HepG2 (cell line): ENCODE measurements around the gene MBD3L5. TPM values are rescaled to one million over a fixed set of nuclear protein-coding genes. Genes with fewer than 3 reads are reported as not detected.

Source experiments
- ARNT2 ChIP-seq: sonication (generic); formaldehyde crosslinking; IDR thresholded peaks from 2 replicates; pipeline ENCODE4 v1.8.0; 2022; ENCODE audit warnings: mild to moderate bottlenecking, low read depth, missing genetic modification reagents, moderate library complexity
- EZH2 ChIP-seq: conservative IDR thresholded peaks from 2 replicates; pipeline ENCODE4 v1.6.1; 2012; ENCODE audit warnings: mild to moderate bottlenecking, low read depth, low read length, moderate library complexity
- HDAC2 ChIP-seq: sonication (generic); formaldehyde crosslinking; IDR thresholded peaks from 2 replicates; pipeline ENCODE4 v1.4.0; 2020; ENCODE audit warnings: missing genetic modification reagents
- HNRNPL ChIP-seq: fragments of 200-400 bp; formaldehyde crosslinking; IDR thresholded peaks from 2 replicates; pipeline ENCODE4 v1.6.1; 2017; ENCODE audit warnings: mild to moderate bottlenecking, low read depth, low read length
- ISL2 ChIP-seq: sonication (generic); formaldehyde crosslinking; IDR thresholded peaks from 2 replicates; pipeline ENCODE4 v1.5.0; 2020; ENCODE audit warnings: missing genetic modification reagents
- NR2F2 ChIP-seq: IDR thresholded peaks from 2 replicates; pipeline ENCODE4 v1.6.1; 2012; ENCODE audit warnings: low read depth, inconsistent platforms, borderline replicate concordance
- RBAK ChIP-seq: sonication (generic); formaldehyde crosslinking; IDR thresholded peaks from 2 replicates; pipeline ENCODE4 v1.5.1; 2020; ENCODE audit warnings: mild to moderate bottlenecking, missing genetic modification reagents
- SALL2 ChIP-seq: sonication (generic); formaldehyde crosslinking; IDR thresholded peaks from 2 replicates; pipeline ENCODE4 v1.8.1; 2023; ENCODE audit warnings: mild to moderate bottlenecking, missing genetic modification reagents, inconsistent platforms
- ZFP41 ChIP-seq: sonication (generic); formaldehyde crosslinking; IDR thresholded peaks from 2 replicates; pipeline ENCODE4 v1.4.0; 2020; ENCODE audit warnings: mild to moderate bottlenecking, missing genetic modification reagents, borderline replicate concordance
- ZFYVE20 ChIP-seq: sonication (generic); formaldehyde crosslinking; IDR thresholded peaks from 2 replicates; pipeline ENCODE4 v1.8.0; 2023; ENCODE audit warnings: low read depth, mild to moderate bottlenecking, moderate library complexity, missing genetic modification reagents, borderline replicate concordance
- ZNF251 ChIP-seq: sonication (generic); formaldehyde crosslinking; IDR thresholded peaks from 2 replicates; pipeline ENCODE4 v1.9.0; 2021; ENCODE audit warnings: mild to moderate bottlenecking, missing genetic modification reagents
- ZNF282 ChIP-seq: fragments of 450-650 bp; IDR thresholded peaks from 2 replicates; pipeline ENCODE4 v1.6.1; 2018; ENCODE audit not compliant: partially characterized antibody
- ZNF460 ChIP-seq: sonication (generic); formaldehyde crosslinking; IDR thresholded peaks from 2 replicates; pipeline ENCODE4 v1.5.1; 2020; ENCODE audit warnings: missing genetic modification reagents, mild to moderate bottlenecking, borderline replicate concordance
- ZNF792 ChIP-seq: IDR thresholded peaks from 2 replicates; pipeline ENCODE4 v1.6.1; 2016
- polyA plus RNA-seq, 8 experiments: library from polyadenylated mRNA; depleted of rRNA in 3 of 8; stranded (reverse) in 7 of 8; unstranded in 1 of 8; fragments of >200 nt; fragmentation: Illumina TruSeq in 4 of 8; extraction: Trizol in 4 of 8; gene quantifications; 2 replicates each; pipeline versions ENCODE4 v1.2.1 to v1.2.3, GENCODE V29; 2011 to 2016; ENCODE audit warnings: low read depth in 4 of 8, missing spikeins in 1 of 8, mixed read lengths in 1 of 8; ENCODE audit not compliant: insufficient read depth in 1 of 8
- total RNA-seq, 5 experiments: library from RNA; depleted of rRNA; stranded (reverse); fragments of >200 nt; fragmentation: Illumina TruSeq; extraction: Trizol; gene quantifications; 2 replicates each; pipeline ENCODE4 v1.2.3, GENCODE V29; 2016; ENCODE audit warnings: low read depth in 1 of 5
- TF ChIP-seq, protein P1 (sequence below): sonication (generic); formaldehyde crosslinking; IDR thresholded peaks from 2 replicates; pipeline ENCODE4; 2020; ENCODE audit warnings: missing genetic modification reagents, mild to moderate bottlenecking, borderline replicate concordance
- TF ChIP-seq, protein P2 (sequence below): sonication (generic); formaldehyde crosslinking; IDR thresholded peaks from 2 replicates; pipeline ENCODE4 v1.4.0; 2020; ENCODE audit warnings: missing genetic modification reagents, borderline replicate concordance
- TF ChIP-seq, protein P3 (sequence below): sonication (generic); formaldehyde crosslinking; conservative IDR thresholded peaks from 2 replicates; pipeline ENCODE4 v1.4.0; 2020; ENCODE audit warnings: missing genetic modification reagents
- TF ChIP-seq, protein P4 (sequence below): sonication (generic); formaldehyde crosslinking; IDR thresholded peaks from 2 replicates; pipeline ENCODE4 v1.8.1; 2023; ENCODE audit warnings: mild to moderate bottlenecking, moderate library complexity, missing genetic modification reagents

MBD3L5 gene
- total and polyA plus RNA-seq, 2 of the 13 experiments (the other 11 are each of a cell fraction or from before 2014, with no cell fraction given), result not detected

DNA sequence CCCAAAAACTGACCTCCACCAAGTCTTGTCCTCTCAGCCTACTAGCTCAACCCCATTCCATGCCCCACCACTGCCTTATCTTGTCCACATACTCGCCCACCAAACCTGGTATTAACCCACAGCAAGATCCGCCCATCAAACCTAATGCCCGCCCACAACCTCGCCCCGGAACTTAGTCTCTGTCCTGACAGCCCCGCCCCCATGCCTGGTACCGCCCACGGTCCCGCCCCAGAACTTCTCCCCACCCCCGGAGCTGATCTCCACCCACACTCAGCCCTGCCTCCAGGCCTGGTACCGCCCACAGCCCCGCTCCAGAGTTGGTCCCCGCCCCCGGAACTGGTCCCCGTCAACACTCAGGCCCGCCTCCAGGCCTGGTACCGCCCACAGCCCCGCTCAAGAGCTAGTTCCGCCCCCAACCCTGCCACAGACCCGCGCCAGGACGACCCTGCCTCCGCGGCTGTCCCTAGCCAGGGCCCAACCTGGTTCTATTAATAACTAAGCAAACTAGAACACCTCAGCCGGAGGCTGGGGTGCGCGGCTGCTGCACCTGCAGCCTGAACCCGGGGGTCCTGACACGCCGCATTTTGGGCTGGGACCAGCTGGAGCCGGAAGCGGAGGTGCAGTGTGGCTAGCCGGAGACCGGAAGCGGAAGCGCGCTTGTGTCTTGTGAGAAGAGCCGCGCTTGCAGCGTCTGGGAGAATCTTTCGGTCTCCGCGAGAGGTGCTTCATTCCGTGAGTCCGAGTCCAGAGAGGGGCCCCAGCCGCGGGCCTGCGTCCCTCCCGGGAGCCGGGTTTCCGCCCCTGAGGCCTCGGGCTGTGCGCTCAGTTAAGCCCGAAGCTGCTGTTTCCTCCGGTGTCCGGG, 38.9 kb downstream of the MBD3L5 start, which contains the start of gene ZNF557 (continued):
- TF ChIP-seq, protein P1, sequence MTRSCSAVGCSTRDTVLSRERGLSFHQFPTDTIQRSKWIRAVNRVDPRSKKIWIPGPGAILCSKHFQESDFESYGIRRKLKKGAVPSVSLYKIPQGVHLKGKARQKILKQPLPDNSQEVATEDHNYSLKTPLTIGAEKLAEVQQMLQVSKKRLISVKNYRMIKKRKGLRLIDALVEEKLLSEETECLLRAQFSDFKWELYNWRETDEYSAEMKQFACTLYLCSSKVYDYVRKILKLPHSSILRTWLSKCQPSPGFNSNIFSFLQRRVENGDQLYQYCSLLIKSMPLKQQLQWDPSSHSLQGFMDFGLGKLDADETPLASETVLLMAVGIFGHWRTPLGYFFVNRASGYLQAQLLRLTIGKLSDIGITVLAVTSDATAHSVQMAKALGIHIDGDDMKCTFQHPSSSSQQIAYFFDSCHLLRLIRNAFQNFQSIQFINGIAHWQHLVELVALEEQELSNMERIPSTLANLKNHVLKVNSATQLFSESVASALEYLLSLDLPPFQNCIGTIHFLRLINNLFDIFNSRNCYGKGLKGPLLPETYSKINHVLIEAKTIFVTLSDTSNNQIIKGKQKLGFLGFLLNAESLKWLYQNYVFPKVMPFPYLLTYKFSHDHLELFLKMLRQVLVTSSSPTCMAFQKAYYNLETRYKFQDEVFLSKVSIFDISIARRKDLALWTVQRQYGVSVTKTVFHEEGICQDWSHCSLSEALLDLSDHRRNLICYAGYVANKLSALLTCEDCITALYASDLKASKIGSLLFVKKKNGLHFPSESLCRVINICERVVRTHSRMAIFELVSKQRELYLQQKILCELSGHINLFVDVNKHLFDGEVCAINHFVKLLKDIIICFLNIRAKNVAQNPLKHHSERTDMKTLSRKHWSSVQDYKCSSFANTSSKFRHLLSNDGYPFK (CRISPR knock-in tag), result peak; percentile 81
- TF ChIP-seq ZFP41 (CRISPR knock-in tag) (0 out of 2 replicates have a peak, but pooled peaks have one; percentile 40), HDAC2 (CRISPR knock-in tag) (peak; percentile 39; the same call in 1 of the 2 replicates), ZNF282 (no peak), ZNF251 (no peak), SALL2 (peak; percentile 78), HNRNPL (0 out of 2 replicates have a peak, but pooled peaks have one; percentile 36), RBAK (CRISPR knock-in tag) (no peak), EZH2 (no peak), ZNF460 (CRISPR knock-in tag) (no peak), ARNT2 (0 out of 2 replicates have a peak, but pooled peaks have one; percentile 55), ISL2 (CRISPR knock-in tag) (peak; percentile 42; the same call in 1 of the 2 replicates), NR2F2 (no peak), ZNF792 (no peak), ZFYVE20 (no peak)
- TF ChIP-seq, protein P2, sequence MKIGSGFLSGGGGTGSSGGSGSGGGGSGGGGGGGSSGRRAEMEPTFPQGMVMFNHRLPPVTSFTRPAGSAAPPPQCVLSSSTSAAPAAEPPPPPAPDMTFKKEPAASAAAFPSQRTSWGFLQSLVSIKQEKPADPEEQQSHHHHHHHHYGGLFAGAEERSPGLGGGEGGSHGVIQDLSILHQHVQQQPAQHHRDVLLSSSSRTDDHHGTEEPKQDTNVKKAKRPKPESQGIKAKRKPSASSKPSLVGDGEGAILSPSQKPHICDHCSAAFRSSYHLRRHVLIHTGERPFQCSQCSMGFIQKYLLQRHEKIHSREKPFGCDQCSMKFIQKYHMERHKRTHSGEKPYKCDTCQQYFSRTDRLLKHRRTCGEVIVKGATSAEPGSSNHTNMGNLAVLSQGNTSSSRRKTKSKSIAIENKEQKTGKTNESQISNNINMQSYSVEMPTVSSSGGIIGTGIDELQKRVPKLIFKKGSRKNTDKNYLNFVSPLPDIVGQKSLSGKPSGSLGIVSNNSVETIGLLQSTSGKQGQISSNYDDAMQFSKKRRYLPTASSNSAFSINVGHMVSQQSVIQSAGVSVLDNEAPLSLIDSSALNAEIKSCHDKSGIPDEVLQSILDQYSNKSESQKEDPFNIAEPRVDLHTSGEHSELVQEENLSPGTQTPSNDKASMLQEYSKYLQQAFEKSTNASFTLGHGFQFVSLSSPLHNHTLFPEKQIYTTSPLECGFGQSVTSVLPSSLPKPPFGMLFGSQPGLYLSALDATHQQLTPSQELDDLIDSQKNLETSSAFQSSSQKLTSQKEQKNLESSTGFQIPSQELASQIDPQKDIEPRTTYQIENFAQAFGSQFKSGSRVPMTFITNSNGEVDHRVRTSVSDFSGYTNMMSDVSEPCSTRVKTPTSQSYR, result no peak
- TF ChIP-seq, protein P3, sequence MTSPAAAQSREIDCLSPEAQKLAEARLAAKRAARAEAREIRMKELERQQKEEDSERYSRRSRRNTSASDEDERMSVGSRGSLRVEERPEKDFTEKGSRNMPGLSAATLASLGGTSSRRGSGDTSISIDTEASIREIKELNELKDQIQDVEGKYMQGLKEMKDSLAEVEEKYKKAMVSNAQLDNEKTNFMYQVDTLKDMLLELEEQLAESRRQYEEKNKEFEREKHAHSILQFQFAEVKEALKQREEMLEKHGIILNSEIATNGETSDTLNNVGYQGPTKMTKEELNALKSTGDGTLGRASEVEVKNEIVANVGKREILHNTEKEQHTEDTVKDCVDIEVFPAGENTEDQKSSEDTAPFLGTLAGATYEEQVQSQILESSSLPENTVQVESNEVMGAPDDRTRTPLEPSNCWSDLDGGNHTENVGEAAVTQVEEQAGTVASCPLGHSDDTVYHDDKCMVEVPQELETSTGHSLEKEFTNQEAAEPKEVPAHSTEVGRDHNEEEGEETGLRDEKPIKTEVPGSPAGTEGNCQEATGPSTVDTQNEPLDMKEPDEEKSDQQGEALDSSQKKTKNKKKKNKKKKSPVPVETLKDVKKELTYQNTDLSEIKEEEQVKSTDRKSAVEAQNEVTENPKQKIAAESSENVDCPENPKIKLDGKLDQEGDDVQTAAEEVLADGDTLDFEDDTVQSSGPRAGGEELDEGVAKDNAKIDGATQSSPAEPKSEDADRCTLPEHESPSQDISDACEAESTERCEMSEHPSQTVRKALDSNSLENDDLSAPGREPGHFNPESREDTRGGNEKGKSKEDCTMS (CRISPR knock-in tag), result no peak
- TF ChIP-seq, protein P4, sequence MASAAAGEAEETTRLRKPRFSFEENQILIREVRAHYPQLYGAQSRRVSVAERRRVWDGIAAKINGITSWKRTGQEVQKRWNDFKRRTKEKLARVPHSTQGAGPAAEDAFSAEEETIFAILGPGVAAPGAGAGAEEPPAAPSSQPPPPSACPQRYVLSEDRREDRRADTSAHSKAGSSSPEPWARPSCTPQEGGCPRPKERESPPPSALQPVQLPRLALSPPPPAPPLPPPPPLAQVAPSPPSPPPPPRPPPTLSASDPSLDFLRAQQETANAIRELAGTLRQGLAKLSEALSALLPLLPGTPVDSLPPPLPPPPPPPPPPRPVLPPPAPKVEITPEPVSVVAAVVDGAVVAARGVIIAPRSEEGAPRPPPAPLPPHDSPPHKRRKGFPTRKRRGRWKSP, result peak; percentile 56; the same call in 1 of the 2 replicates
